C4-2B (cell line): ENCODE measurements around the gene BTC.

ENCODE experiments used
- CTCF ChIP-seq: fragments of 450-650 bp; conservative IDR thresholded peaks from 2 replicates; pipeline ENCODE4 v1.5.1; 2017; ENCODE audit warnings: mild to moderate bottlenecking
- ZFX ChIP-seq: fragments of 450-650 bp; IDR thresholded peaks from 2 replicates; pipeline ENCODE4 v1.6.1; 2017

- TF ChIP-seq CTCF (no peak), ZFX (no peak)
Observed at GRCh38 chr4:74742185-74742584, 52.1 kb downstream of the BTC start.
